Gastrocnemius medialis (tissue), 4 donors: ENCODE results near the gene SLC45A1. TPM values are rescaled to one million over a fixed set of nuclear protein-coding genes. Genes with fewer than 3 reads are reported as not detected.
A peak's percentile ranks its signal among the peaks of the same experiment; 100 is the strongest.

ENCODE experiments used
- ATAC-seq, 2 donors: fragments of 150-250 bp; one replicate each; pipeline ENCODE4 v1.9.1; 2016
- DNase-seq, 2 donors: peaks; one replicate each; pipeline ENCODE4 v3.0.0-alpha.2; 2019
- H3K27ac ChIP-seq, 4 donors: fragments of 200-600 bp; sonication (generic); 1 replicate in 1 of 4; 2 replicates in 3 of 4; pipeline ENCODE4 v1.5.1; 2016 to 2018; ENCODE audit warnings: mild to moderate bottlenecking in 2 of 4, moderate library complexity in 1 of 4
- H3K27me3 ChIP-seq, 3 donors: fragments of 200-600 bp; sonication (generic) in 2 of 3; 1 replicate in 1 of 3; 2 replicates in 2 of 3; pipeline versions ENCODE4 v1.5.1 to v1.6.0; 2016 to 2019; ENCODE audit warnings: mild to moderate bottlenecking in 1 of 3, moderate library complexity in 1 of 3
- H3K36me3 ChIP-seq, 2 donors: fragments of 200-600 bp; sonication (generic) in 1 of 2; one replicate each; pipeline ENCODE4 v1.5.1; 2017 to 2018
- H3K4me1 ChIP-seq, 2 donors: fragments of 200-600 bp; sonication (generic) in 1 of 2; one replicate each; pipeline ENCODE4 v1.5.1; 2016 to 2017; ENCODE audit warnings: mild to moderate bottlenecking in 2 of 2
- H3K4me3 ChIP-seq, 4 donors: fragments of 200-600 bp; sonication (generic) in 3 of 4; 1 replicate in 1 of 4; 2 replicates in 3 of 4; pipeline ENCODE4 v1.5.1; 2016 to 2019; ENCODE audit warnings: mild to moderate bottlenecking in 2 of 4
- H3K9me3 ChIP-seq, 3 donors: fragments of 200-600 bp; sonication (generic) in 2 of 3; 1 replicate in 1 of 3; 2 replicates in 2 of 3; pipeline ENCODE4 v1.5.1; 2016 to 2019
- POLR2A ChIP-seq, 2 donors: fragments of 450-650 bp; IDR thresholded peaks; one replicate each; pipeline ENCODE4 v1.6.1; 2017; ENCODE audit warnings: antibody characterized with exemption in 2 of 2, mild to moderate bottlenecking in 2 of 2, moderate library complexity in 2 of 2
- in situ Hi-C, 4 donors: fragments of 200-750 bp; cut with MboI; loops; one replicate each; pipeline versions ENCODE4 v1.15.0 to v1.8.0; 2017; ENCODE audit warnings: low sequenced_read_pairs in 4 of 4
- intact Hi-C: fragments of 100-400 bp; cut with DNase I; formaldehyde crosslinking; loops from one replicate; pipeline ENCODE4 v1.15.1; 2023; ENCODE audit warnings: low total_unique reads
- total RNA-seq, 4 donors: library from RNA; depleted of rRNA; stranded (reverse); fragments of >200 nt; gene quantifications; one replicate each; pipeline versions ENCODE4 v1.1.0 to v1.2.3, GENCODE V29; 2016
- TF ChIP-seq, protein P1 (sequence below), 5 experiments: fragments of 450-650 bp in 3 of 5; fragments of 200-600 bp in 2 of 5; sonication (generic) in 2 of 5; IDR thresholded peaks in 4 of 5; conservative IDR thresholded peaks in 1 of 5; 1 replicate in 4 of 5; 2 replicates in 1 of 5; pipeline ENCODE4 v1.5.1; 2016 to 2019; ENCODE audit warnings: antibody characterized with exemption in 5 of 5, mild to moderate bottlenecking in 3 of 5, moderate library complexity in 3 of 5

SLC45A1 gene
- total RNA-seq, 4 donors from 2014 or later = 0.56 to 2.9 (median 0.68) TPM

DNA sequence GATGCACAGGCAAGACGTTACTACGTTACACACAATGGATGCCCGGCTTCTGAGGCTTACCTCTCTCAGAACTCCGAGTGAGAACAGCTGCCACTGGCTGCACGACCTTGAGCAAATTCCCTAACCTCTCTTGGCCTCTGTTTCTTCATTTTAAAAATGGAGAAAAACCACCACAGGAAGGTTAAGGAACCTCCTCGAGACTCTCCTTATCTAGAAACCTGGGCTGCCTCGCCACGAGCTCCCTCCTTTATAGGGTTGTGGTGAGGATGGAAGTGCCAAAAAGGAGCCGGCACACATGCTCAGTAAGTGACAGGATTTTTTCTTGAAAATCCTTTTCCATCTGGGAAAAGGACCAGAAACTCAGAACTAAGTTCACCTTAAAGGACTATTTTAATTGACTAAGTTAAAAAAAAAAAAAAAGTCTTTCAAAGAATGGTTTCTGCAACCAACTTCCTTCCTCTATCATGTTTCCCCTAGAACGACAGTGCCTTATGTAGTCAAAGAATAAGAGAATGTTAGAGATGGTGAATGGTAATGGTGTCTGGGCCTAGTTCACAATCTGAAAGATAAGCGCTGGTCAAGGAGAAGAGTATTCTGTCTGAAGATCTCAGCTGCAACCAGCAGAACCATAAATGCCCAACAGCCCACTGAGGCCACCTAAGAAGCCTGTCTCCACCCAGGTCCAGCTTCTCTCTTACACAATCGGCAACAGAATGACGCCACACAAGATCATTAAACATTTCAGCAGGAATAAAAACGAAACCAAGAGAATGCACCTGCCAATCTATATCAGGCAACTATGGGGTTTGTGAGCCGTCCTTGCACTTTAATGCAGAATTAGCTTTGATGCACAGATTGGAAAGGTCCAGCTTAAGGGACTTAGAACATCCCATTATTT is 64.9 kb downstream of the SLC45A1 start:
- H3K27me3 ChIP-seq = no peaks in the 10 kb centered on the region
- intact Hi-C loops = loop anchor here (5.0 to 10.0 kb wide), 2 partner anchors 494 to 682 kb away; partner anchors contain the start of genes ENO1 and SLC2A5

DNA sequence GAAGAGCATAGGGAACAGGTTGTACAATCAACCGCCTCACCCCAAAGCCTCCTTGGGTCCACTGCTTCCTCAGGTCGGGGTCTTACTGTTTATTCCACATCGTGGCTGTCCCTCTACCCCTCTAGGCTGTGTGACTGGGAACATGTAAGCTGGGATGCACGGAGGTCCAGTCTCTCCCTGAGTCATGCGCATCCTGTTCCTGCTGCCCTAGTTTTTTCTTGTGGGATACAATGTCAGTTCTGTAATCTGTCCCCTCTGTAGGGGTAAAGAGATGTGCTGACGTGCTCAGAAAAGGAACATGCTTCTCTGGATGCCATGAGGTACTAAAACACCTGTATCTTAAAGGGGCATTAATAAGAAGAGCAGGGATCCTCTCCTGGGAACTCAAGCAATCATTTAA is 66.2 kb downstream of the SLC45A1 start:
- TF ChIP-seq, protein P1, sequence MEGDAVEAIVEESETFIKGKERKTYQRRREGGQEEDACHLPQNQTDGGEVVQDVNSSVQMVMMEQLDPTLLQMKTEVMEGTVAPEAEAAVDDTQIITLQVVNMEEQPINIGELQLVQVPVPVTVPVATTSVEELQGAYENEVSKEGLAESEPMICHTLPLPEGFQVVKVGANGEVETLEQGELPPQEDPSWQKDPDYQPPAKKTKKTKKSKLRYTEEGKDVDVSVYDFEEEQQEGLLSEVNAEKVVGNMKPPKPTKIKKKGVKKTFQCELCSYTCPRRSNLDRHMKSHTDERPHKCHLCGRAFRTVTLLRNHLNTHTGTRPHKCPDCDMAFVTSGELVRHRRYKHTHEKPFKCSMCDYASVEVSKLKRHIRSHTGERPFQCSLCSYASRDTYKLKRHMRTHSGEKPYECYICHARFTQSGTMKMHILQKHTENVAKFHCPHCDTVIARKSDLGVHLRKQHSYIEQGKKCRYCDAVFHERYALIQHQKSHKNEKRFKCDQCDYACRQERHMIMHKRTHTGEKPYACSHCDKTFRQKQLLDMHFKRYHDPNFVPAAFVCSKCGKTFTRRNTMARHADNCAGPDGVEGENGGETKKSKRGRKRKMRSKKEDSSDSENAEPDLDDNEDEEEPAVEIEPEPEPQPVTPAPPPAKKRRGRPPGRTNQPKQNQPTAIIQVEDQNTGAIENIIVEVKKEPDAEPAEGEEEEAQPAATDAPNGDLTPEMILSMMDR (IDR thresholded peaks at IDR 0.05 in 4 of 5, conservative IDR thresholded peaks at IDR 0.05 in 1 of 5) = no peak
- TF ChIP-seq POLR2A (IDR thresholded peaks at IDR 0.05) = no peak
- in situ Hi-C loops (no loop called here), intact Hi-C loops (loop anchor here (1.0 to 10.0 kb wide), 3 partner anchors 14 to 681 kb away; partner anchors contain the start of genes ENO1 and SLC2A5)
- H3K9me3 ChIP-seq = no peaks in the 10 kb centered on the region
- DNase-seq (peak in 1 of 2 donors; percentile 75), ATAC-seq (peak; percentile 74 to 77)
- H3K36me3 ChIP-seq = no peaks in the 10 kb centered on the region
- no peak overlapping the region for H3K4me3 ChIP-seq
- H3K27ac ChIP-seq = peak overlapping the region; percentile 90 to 95 (median 93)
- H3K27me3 ChIP-seq = no peaks in the 10 kb centered on the region
- H3K4me1 ChIP-seq = peaks cover 91 to 94% of the 10 kb centered on the region in 2 donors

More for the DNA sequence above, 64.9 kb downstream of the SLC45A1 start:
- in situ Hi-C loops = no loop called here
- Histone ChIP-seq H3K4me3 (no peak overlapping the region), H3K36me3 (no peaks in the 10 kb centered on the region), H3K27ac (peak overlapping the region; percentile 90 to 95 (median 93)), H3K4me1 (peaks cover 98 to 99% of the 10 kb centered on the region in 2 donors), H3K9me3 (no peaks in the 10 kb centered on the region)
- TF ChIP-seq, protein P1 (IDR thresholded peaks at IDR 0.05 in 4 of 5, conservative IDR thresholded peaks at IDR 0.05 in 1 of 5) = no peak
- TF ChIP-seq POLR2A (IDR thresholded peaks at IDR 0.05) = no peak
- no peak for DNase-seq
- no peak for ATAC-seq

DNA sequence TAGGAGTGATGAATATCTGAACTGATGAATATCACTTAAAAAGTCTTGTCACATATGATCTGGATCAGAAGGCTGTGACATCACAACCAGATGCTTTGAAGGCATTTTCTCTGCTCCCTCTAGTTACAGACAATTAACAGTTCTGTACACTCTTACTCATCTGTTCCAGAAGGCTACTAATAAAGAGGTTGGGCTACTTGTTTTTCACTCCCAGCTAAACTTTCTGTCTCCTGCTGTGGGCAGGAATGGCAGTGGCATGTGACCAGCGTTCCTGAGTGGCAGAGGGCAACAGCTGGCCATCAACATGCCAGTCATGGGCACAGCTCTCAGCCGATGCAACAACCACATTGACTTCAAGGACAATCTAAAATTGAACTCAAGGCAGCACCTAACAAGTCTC is 66.7 kb downstream of the SLC45A1 start:
- TF ChIP-seq, protein P1 (IDR thresholded peaks at IDR 0.05 in 4 of 5, conservative IDR thresholded peaks at IDR 0.05 in 1 of 5) = no peak
- peak in 1 of 2 donors; percentile 7 for TF ChIP-seq POLR2A (IDR thresholded peaks at IDR 0.05)
- no peak overlapping the region for H3K4me3 ChIP-seq
- peak; percentile 75 to 78 for ATAC-seq
- no peaks in the 10 kb centered on the region for H3K9me3 ChIP-seq
- in situ Hi-C loops (no loop called here), intact Hi-C loops (loop anchor here (1.0 to 10.0 kb wide), 3 partner anchors 14 to 680 kb away; partner anchors contain the start of genes ENO1 and SLC2A5)
- peak; percentile 84 to 87 for DNase-seq
- H3K27ac ChIP-seq = peak overlapping the region; percentile 90 to 95 (median 93)
- H3K27me3 ChIP-seq = no peaks in the 10 kb centered on the region
- no peaks in the 10 kb centered on the region for H3K36me3 ChIP-seq
- H3K4me1 ChIP-seq = peaks cover 86 to 94% of the 10 kb centered on the region in 2 donors

DNA sequence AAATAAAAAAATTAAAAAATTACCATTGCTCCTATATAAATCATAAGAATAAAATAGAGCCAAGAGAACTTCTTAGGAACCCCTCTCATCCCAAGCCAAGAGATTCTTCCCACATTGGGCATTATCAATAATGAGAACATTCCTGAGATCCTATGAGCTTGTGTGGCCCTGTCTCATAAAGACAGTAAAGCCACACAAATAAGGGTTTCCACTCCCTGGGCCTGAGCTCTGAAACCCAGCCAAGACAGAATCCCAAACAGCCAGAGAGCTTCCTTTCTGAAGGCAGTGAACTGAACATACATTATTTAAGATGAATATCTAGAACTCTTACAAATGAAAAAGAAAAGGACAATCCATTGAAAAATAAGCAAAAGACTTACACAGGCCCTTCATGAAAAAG is 68.3 kb downstream of the SLC45A1 start:
- H3K4me1 ChIP-seq = peaks cover 78 to 85% of the 10 kb centered on the region in 2 donors
- intact Hi-C loops (loop anchor here (10.0 kb wide), 1 partner anchor 679 kb away; the partner anchor contains the start of gene SLC2A5), in situ Hi-C loops (no loop called here)
- H3K27ac ChIP-seq = peak overlapping the region; percentile 80 to 95 (median 90)
- H3K4me3 ChIP-seq = no peak overlapping the region
- no peak for ATAC-seq
- no peaks in the 10 kb centered on the region for H3K9me3 ChIP-seq
- peak in 1 of 2 donors; percentile 6 for DNase-seq
- no peaks in the 10 kb centered on the region for H3K36me3 ChIP-seq
- TF ChIP-seq, protein P1 (IDR thresholded peaks at IDR 0.05 in 4 of 5, conservative IDR thresholded peaks at IDR 0.05 in 1 of 5) = no peak
- TF ChIP-seq POLR2A (IDR thresholded peaks at IDR 0.05) = no peak
- H3K27me3 ChIP-seq = no peaks in the 10 kb centered on the region
